GM18505 (cell line): ENCODE data around the gene OST4.

Experiments used
- ATAC-seq: cut with Tn5 transposase; IDR thresholded peaks from one replicate; pipeline ENCODE4 v1.9.1; 2021; ENCODE audit not compliant: unreplicated experiment
- POLR2A ChIP-seq: IDR thresholded peaks from 4 replicates; pipeline ENCODE4 v1.6.1; 2011; ENCODE audit warnings: borderline replicate concordance; ENCODE audit not compliant: insufficient read depth, insufficient read length; ENCODE audit errors: extremely low read depth

Gene OST4

DNA sequence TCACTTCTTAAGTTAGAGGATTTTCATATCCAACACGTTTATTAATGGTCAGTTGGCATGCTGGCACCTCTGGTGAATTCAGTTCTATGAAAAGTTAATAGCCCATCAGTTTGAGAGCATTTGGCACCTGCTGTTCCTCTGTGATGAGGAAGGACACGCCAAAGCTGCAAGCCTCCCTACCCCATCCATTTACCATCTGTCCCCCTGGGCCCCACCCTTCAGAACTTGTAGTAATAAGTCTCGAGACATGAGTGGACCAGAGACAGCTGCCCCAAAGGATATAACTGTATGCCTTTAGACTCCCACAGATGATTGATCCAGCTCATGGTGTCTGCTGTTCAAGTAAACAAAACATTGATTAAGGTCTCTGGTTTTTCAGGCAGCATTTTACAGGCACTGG is 6.3 kb downstream of the OST4 start:
- no peak for ATAC-seq
- no peak for TF ChIP-seq POLR2A

DNA sequence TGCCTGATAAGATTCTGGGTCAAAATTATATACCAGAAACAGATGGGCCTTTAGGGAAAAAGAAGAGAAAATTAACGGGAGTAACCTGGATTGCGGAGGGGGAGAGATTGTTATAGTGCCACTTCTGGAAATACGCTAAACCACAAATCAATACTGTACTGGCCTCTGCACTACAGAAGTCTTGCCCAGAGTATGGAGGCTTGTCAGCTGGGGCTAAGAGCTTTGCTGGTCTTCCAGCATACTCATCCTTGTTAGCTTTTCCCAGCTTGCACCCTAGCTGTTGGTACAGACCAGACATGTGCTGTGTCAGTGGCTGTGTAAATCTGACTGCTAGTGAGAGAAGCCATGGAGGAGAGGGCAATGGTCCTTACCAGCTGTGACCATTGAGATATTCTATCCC is 11.1 kb downstream of the OST4 start:
- no peak for ATAC-seq
- no peak for TF ChIP-seq POLR2A

DNA sequence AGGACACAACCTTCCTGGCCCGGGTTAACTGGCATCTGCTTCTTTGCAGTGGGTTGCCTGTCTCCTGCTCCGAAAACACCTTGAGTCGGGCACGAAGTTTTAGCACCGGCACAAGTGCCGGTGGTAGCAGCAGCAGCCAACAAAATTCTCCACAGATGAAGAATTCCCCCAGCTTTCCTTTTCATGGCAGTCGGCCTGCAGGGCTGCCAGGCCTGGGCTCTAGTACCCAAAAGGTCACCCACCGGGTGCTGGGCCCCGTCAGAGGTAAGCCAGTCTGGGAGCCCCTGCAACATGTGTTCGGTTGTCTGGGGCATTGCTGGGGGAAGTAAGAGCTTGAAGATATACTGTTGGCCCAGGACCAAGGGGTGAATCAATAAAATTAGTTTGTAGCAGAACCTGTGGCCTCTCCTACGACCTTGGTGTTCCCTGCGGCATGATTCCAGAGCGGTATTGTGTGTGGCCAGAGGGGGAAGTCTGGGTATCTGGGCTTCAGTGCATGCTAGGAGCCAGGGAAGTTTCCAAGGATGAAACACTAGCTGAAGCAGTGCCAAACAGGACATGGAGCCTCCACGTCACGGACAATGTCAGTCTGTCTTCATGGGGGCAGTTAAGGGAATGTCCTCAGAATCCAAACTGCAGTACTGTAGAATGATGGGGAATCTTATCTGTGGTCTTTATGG is 12.2 kb downstream of the OST4 start:
- TF ChIP-seq POLR2A = no peak
- no peak for ATAC-seq

DNA sequence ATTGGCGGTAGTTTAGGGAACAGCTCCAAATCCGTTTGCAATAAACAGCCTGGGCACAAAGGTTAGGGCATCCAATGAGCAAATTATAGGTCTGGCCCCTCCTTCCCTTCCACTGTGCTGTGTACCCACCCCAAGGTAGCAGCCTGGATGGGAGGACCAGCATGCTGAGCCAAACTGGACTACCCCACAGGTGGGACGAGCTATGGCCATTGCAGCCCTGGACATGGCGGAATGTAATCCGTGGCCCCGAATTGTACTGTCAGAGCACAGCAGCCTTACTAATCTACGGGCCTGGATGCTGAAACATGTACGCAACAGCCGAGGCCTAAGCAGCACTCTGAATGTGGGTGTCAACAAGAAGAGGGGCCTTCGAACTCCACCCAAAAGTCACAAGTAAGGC is 13.2 kb downstream of the OST4 start:
- no peak for ATAC-seq
- TF ChIP-seq POLR2A = no peak

DNA sequence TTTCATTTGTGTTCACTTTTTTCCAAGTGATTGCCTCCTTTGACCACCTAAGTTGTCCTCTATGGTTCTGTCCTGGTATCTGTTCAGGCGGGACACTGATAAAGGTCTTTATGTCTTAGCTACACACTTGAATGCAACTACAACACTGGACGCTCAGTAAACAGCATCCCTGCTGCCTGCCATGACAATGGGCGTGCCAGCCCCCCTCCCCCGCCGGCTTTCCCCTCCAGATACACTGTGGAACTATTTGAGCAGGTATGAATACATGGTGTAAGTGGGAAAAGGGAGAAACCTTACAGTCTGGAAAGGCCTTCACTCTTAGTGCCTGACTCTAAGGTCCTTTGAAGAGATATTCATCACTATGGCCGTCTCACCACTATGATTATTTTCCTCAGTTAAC is 14.3 kb downstream of the OST4 start:
- no peak for ATAC-seq
- TF ChIP-seq POLR2A = no peak

DNA sequence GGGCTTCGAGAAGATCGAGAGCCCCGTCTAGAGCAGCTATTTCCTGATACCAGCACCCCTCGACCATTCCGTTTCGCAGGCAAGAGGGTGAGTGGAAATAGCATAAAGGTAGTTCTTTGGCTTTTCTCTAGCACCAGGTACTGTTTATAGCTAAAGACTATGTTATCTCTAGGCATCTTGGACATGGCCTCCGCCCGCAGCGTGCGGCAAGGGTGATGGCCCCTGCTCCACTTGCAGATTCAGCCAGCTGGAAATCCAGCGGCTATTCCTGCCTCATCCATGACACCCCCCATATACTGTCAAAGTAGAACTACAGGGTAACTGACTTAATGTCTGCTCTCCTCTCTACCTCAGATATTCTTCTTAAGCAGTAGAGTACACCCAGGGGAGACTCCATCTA is 16.7 kb downstream of the OST4 start:
- TF ChIP-seq POLR2A = no peak
- no peak for ATAC-seq

DNA sequence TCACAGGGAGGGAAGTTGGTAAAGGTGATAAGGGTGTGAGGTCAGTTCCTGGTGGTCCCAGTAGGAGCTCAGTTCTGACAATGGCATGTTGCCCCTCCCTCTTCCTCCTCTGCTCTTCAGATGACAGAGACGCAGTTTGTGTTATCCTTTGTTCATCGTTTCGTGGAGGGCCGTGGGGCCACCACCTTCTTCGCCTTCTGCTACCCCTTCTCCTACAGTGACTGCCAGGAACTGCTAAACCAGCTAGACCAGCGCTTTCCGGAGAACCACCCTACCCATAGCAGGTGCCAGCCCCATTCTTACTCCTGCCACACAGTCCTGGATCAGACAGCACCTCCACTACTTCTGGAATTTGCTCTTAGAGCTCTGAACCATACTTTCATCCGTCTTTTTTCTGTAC is 17.7 kb downstream of the OST4 start:
- no peak for TF ChIP-seq POLR2A
- ATAC-seq = no peak

DNA sequence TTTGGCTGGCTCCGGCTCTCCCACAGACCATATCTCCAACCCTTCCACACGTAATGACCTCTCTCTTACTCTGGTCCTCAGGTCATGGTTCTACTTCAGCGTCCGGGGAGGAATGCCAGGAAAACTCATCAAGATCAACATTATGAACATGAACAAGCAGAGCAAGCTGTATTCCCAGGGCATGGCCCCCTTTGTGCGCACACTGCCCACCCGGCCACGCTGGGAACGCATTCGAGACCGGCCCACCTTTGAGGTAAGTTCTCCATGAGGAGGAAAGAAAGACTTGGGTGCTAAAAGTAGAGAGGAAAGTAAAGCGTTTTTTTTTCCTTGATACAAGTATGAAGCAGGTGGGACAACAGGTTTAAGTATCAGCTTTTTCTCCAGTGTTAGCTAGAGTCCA is 18.1 kb downstream of the OST4 start:
- TF ChIP-seq POLR2A = no peak
- no peak for ATAC-seq

DNA sequence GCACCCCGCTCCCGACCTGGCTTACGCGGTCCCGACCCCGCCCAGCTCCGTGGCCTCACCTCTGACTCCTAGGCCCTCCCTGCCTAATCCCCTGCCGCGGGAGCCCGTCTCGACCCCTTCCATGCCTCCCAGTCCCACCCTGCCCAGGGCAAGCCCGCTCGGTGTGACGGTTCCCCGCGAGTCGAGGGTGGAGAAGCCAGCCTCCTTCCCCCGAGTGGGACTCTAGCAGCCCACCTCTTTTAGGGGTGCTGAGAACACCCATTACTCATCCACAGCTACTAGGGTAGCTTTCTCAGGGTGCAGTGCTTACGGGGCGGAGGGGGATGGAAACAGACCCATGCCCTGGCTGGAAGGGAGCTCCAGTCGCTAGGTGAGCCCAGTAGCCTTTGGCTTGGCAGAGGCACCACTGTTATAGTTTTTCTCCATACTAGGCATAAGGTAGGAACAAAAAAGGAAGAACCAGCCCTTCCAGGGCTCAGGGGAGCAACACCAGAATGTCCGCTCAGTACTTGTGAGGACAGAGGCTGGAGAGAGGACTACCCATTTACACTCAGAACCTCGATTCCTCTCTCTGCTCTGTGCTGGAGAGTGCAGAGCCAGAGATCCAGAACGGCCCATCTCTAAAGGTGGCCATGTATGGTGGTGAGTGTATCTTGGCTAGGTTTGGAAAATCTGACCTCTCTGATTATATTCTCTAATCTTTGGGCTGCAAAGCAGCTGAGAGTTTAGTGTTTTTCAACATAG is 19.4 kb downstream of the OST4 start:
- no peak for TF ChIP-seq POLR2A
- no peak for ATAC-seq

DNA sequence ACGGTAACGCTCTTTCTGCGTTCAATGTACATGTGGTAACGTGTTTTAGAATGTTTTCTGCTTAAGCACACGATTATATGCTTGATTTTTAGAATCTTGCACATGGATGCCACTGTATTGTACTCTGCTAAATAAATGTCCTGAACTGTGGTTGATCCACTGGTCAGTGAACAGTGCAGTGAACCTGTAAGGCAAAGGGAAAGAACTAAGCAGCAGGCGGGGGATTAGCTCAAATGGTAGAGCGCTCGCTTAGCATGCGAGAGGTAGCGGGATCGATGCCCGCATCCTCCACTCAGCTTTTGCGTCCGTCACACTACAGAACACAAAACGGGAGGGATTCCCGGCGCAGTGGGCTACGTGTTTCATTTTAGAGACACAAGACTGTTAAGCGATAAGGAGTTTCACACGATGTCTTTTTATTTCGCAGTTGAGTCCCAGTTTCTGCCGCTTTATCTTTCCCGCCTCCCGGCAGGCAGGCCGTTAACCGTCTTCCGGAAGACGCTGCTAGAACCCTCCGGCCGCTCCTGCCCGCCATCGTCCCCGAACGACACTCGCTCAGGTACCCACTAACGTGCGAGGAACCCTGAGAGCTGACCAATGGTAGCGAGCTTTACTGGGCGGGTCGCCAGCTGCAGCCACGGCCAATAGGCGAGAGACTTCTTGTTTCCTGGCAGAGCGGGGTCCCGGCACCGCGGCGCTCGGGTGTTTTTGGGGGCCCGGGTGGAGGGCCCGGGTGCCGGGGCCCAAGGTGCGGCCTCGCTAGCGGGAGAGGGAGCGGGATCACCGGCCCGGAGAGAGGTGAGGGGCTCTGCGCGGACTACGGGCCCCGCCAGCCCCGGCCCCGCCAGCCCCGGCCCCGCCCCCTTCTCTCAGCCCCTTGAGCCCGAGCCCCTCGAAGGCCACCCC is 20.2 kb downstream of the OST4 start, which contains the start of gene AGBL5:
TSS of gene AGBL5 (plus strand) at position 673 of the 906 bp plus-strand sequence. CDS start 1,291 bp downstream, outside the sequence.
- peak; percentile 63 for ATAC-seq
- peak; percentile 84 for TF ChIP-seq POLR2A

DNA sequence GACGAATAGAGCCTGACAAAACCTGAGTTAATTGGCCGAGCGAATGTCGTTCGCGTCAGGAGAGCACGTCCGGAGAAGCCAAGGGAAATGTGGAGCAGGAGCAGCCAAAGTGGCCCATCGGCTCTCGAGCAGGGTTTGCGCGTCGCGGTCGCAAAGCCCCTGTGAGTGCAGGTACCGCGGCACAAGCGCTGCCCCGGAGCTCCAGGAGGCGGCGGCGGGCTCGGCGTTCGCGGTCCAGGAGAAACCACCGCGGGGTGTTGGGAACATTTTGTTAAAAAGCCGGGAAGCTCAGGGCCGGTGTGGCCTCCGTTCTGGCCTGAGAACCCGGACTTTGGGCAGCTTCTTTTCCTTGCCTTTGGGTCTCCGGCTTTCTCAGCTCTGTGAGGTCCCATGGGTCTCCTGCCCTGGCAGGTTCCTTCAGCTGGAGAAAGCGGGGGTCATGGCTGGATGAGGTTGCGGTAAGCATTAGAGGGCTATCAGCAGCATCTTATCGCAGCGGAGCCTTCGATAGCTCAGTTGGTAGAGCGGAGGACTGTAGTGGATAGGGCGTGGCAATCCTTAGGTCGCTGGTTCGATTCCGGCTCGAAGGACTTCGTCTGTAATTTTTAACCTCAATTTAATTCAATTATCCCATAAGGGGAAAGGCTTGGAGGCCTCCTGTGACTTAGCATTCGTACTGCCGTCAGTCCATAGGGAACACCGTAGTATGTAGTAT is 21.0 kb downstream of the OST4 start:
- TF ChIP-seq POLR2A = peak; percentile 75
- ATAC-seq = peak; percentile 48

DNA sequence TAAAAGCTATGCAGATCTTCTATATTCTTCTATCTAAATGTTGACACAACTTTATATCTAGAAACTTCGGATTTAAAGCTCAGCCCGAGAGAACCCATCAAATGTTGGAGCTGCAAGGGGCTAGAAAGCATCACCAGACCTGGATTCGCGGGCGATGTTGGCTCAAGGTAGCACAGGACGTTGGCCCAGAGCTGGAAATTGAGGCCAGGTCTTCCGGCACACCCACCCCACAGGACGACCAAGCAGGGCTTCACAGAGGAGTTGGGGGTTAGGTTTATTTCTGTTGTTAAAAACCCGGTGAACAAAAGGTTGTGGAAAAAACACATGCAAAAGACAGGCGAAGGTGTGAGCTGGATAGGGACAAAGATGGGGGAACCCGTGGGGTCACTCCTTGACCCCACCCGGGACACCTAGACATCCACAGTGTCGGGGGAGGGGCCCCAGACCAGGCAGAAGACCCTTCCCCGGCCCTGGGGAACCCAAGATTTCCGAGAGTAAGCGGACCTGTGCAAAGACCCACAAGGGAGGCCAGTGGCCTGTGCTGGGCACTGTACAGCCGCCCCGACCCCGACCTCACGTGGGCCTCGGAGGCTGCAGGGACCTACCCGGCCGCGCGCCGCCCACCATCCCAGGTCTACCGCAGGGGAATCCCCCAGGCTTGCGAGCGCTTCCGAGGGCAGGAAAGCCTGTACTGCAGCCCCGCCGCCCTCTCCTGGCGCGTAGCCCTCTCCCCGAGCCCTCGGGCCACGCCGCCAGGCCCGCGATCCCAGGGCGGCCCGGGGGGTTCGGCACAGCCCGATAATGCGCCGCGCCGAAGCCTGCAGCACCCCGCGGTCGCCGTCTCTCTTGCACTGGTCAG is 21.8 kb downstream of the OST4 start:
- no peak for TF ChIP-seq POLR2A
- ATAC-seq = peak; percentile 24
